Right lobe of liver (tissue), 6 donors: Measurements from ENCODE around the gene SRP14. TPM values are rescaled to one million over a fixed set of nuclear protein-coding genes. Genes with fewer than 3 reads are reported as not detected.

ENCODE experiments used
- ATAC-seq, 4 donors: fragments of 200-7000 bp; cut with Tn5 transposase; one replicate each; pipeline ENCODE4 v1.9.1; 2020; ENCODE audit warnings: mild to moderate bottlenecking in 4 of 4, moderate library complexity in 4 of 4
- DNase-seq, 3 donors: peaks; one replicate each; pipeline ENCODE4 v3.0.0-alpha.2; 2020
- H3K27ac ChIP-seq, 3 donors: fragments of 200-600 bp; one replicate each; pipeline ENCODE4 v1.8.0; 2022
- H3K27me3 ChIP-seq, 2 donors: fragments of 200-600 bp; one replicate each; pipeline ENCODE4 v1.8.0; 2022
- H3K36me3 ChIP-seq, 4 donors: fragments of 200-600 bp; sonication (generic) in 1 of 4; one replicate each; pipeline versions ENCODE4 v1.5.1 to v1.8.0; 2017 to 2022; ENCODE audit warnings: control low read depth in 1 of 4
- H3K4me1 ChIP-seq, 4 donors: fragments of 200-600 bp; sonication (generic) in 1 of 4; one replicate each; pipeline versions ENCODE4 v1.5.1 to v1.8.0; 2017 to 2022; ENCODE audit warnings: control low read depth in 1 of 4
- H3K4me3 ChIP-seq, 3 donors: fragments of 200-600 bp; one replicate each; pipeline ENCODE4 v1.8.0; 2022
- H3K9me3 ChIP-seq, 4 donors: fragments of 200-600 bp; sonication (generic) in 1 of 4; one replicate each; pipeline versions ENCODE4 v1.5.1 to v1.8.0; 2017 to 2022; ENCODE audit warnings: control low read depth in 1 of 4
- POLR2A ChIP-seq: fragments of 450-650 bp; IDR thresholded peaks from one replicate; pipeline ENCODE4 v1.6.1; 2017; ENCODE audit warnings: antibody characterized with exemption, mild to moderate bottlenecking
- WGBS: methylation state at CpG from one replicate; pipeline ENCODE4 v1.1.6; 2018; ENCODE audit warnings: low coverage, low lambda C conversion rate; ENCODE audit not compliant: insufficient coverage; ENCODE audit errors: missing lambda C conversion rate; 5-methylcytosine and 5-hydroxymethylcytosine counted together
- intact Hi-C, 2 donors: fragments of 100-400 bp; cut with DNase I; formaldehyde crosslinking; loops; one replicate each; pipeline versions ENCODE4 v1.11.2 to v1.14.1; 2022
- total RNA-seq, 6 experiments: library from RNA; depleted of rRNA in 2 of 6; stranded (reverse); fragments of >200 nt in 2 of 6; fragmentation: NEBNext Ultra II Directional in 3 of 6; extraction: Animal tissue kit (Norgen Biotek cat#: 25700) in 3 of 6; gene quantifications; one replicate each; pipeline versions ENCODE4 v1.1.0 to v1.2.4, GENCODE V29; 2016 to 2023
- TF ChIP-seq, protein P1 (sequence below), 4 donors: fragments of 200-600 bp in 3 of 4; fragments of 450-650 bp in 1 of 4; IDR thresholded peaks; one replicate each; pipeline versions ENCODE4 v1.5.1 to v1.8.0; 2016 to 2022; ENCODE audit warnings: antibody characterized with exemption in 4 of 4, mild to moderate bottlenecking in 2 of 4
- donor health status: DM: no; HTN: yes; CAD: no.
- donor health status: DM: no; HTN: no; CAD: no.
- donor health status: DM: no; HTN: no; CAD: no.
- donor health status: DM: no; HTN: yes; CAD: no.
- donor health status: DM: no; HTN: yes; CAD: no.

The SRP14 gene
- total RNA-seq, 6 experiments from 2014 or later, result 57.9 to 277 (median 81.0) TPM

DNA sequence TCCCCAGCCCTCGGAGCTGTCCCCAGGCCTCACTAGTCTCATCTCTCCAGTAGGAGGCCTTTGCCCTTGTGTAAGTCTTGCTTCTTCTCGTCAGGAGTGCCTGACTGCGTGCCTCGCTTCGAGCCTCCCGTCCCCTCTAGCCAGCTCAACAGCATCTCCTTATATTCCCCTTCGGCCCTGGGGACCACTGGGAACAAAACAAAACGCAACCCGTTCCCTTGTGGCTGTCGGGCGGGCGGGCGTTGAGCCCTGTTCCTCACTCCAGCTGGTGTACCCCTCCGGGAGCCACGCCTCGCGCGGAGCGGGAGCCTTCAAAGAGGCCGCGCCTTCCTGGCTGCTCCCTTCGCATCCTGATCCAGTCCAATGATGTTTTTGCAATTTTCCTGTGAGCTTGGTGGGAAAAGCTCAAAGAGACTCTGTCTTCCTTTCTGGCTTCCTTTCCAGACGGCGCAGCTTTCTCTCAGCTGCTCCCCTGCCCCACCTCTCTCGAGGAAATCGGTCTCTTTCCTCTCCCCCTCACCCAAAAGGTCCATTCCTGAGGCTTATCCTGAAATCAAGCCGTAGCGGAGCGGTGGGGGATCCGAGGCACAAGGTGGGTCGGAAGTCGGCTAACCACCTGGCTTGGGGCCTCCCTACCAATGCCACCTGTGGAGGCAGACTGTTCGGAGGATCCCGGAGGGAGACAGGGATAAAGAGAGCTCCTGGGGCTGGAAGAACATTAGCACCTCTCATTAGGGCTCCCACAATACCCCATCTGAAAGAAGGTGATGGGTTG lies 33.4 kb upstream of the SRP14 start:
- Histone ChIP-seq H3K9me3 (no peaks in the 10 kb centered on the region), H3K27me3 (no peaks in the 10 kb centered on the region), H3K36me3 (no peaks in the 10 kb centered on the region), H3K4me3 (no peak overlapping the region), H3K4me1 (peaks cover 0 to 24% (median 13%) of the 10 kb centered on the region in 4 donors), H3K27ac (no peak overlapping the region)
- TF ChIP-seq, protein P1, sequence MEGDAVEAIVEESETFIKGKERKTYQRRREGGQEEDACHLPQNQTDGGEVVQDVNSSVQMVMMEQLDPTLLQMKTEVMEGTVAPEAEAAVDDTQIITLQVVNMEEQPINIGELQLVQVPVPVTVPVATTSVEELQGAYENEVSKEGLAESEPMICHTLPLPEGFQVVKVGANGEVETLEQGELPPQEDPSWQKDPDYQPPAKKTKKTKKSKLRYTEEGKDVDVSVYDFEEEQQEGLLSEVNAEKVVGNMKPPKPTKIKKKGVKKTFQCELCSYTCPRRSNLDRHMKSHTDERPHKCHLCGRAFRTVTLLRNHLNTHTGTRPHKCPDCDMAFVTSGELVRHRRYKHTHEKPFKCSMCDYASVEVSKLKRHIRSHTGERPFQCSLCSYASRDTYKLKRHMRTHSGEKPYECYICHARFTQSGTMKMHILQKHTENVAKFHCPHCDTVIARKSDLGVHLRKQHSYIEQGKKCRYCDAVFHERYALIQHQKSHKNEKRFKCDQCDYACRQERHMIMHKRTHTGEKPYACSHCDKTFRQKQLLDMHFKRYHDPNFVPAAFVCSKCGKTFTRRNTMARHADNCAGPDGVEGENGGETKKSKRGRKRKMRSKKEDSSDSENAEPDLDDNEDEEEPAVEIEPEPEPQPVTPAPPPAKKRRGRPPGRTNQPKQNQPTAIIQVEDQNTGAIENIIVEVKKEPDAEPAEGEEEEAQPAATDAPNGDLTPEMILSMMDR (IDR thresholded peaks at IDR 0.05), result no peak
- TF ChIP-seq POLR2A, result no peak
- intact Hi-C loops, result no loop called here
- DNase-seq, result no peak
- 82% methylated on average over 26 of the region's 34 CpGs for WGBS
- no peak for ATAC-seq

DNA sequence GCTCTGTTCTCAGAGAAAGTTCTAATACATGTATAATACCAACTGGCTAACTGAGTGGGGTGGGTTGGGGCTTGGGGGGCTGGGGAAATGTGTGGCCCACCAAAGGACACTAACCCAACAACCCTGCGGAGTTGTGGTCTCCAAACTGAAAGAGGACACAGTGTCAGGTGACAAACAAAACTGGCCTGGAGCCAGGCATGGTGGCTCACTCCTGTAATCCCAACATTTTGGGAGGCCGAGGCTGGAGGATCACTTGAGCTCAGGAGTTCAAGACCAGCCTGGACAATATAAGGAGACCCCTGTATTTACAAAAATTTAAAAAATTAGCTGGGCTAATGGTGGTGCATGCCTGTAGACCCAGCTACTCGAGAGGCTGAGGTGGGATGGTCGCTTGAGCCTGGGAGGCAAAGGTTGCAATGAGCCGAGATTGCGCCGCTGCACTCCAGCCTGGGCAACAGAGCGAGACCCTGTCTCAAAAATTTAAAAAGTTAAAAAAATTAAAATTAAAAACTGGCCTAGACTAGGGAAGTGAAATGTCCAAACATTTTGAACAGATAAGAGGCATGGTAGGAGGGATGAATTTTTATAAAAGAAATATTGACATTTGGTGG lies 31.7 kb upstream of the SRP14 start:
- no peak for ATAC-seq
- Histone ChIP-seq H3K9me3 (no peaks in the 10 kb centered on the region), H3K4me1 (peaks cover 0 to 30% (median 13%) of the 10 kb centered on the region in 4 donors), H3K36me3 (no peaks in the 10 kb centered on the region), H3K27me3 (no peaks in the 10 kb centered on the region), H3K27ac (no peak overlapping the region), H3K4me3 (no peak overlapping the region)
- intact Hi-C loops, result no loop called here
- WGBS, result 99% methylated on average over 8 of the region's 8 CpGs
- TF ChIP-seq, protein P1 (IDR thresholded peaks at IDR 0.05), result no peak
- TF ChIP-seq POLR2A, result no peak
- DNase-seq, result no peak

- ATAC-seq (no peak), DNase-seq (no peak)
- Histone ChIP-seq H3K9me3 (no peaks in the 10 kb centered on the region), H3K27me3 (no peaks in the 10 kb centered on the region), H3K4me3 (no peak overlapping the region), H3K27ac (no peak overlapping the region), H3K4me1 (peaks cover 0 to 30% (median 13%) of the 10 kb centered on the region in 4 donors), H3K36me3 (no peaks in the 10 kb centered on the region)
- no CpG with 5 or more reads among the region's 5 CpGs for WGBS
- TF ChIP-seq, protein P1 (IDR thresholded peaks at IDR 0.05), result no peak
- TF ChIP-seq POLR2A, result no peak
- intact Hi-C loops, result no loop called here
Observed at GRCh38 chr15:40070166-40070557, 31.2 kb upstream of the SRP14 start.

GRCh38 chr15:40069178-40070165 lies 30.5 kb upstream of the SRP14 start:
- H3K4me3 ChIP-seq, result no peak overlapping the region
- peaks cover 0 to 30% (median 13%) of the 10 kb centered on the region in 4 donors for H3K4me1 ChIP-seq
- intact Hi-C loops, result no loop called here
- TF ChIP-seq, protein P1 (IDR thresholded peaks at IDR 0.05), result no peak
- no peak for TF ChIP-seq POLR2A
- H3K36me3 ChIP-seq, result no peaks in the 10 kb centered on the region
- peak; percentile 96 to 99 (median 98) for DNase-seq
- WGBS, result 23% methylated on average over 8 of the region's 32 CpGs
- H3K9me3 ChIP-seq, result no peaks in the 10 kb centered on the region
- H3K27me3 ChIP-seq, result no peaks in the 10 kb centered on the region
- ATAC-seq, result peak; percentile 96 to 97 (median 97)
- peak overlapping the region in 2 of 3 donors; percentile 12 to 33 for H3K27ac ChIP-seq
